Transverse colon (tissue), 3 donors: ENCODE data around the gene BMPR2.
"Not testable (repeated sequence)": the region's sequence is repeated elsewhere in the genome, so short reads cannot be mapped to it uniquely, and the experiment has no call there.

Experiments
- POLR2A ChIP-seq: fragments of 450-650 bp; IDR thresholded peaks from one replicate; pipeline ENCODE4 v1.6.1; 2016; ENCODE audit warnings: antibody characterized with exemption, mild to moderate bottlenecking, moderate library complexity
- TF ChIP-seq, protein P1 (sequence below), 5 experiments: fragments of 200-600 bp in 3 of 5; fragments of 450-650 bp in 2 of 5; sonication (generic) in 3 of 5; IDR thresholded peaks; 1 replicate in 2 of 5; 2 replicates in 3 of 5; pipeline ENCODE4 v1.5.1; 2016 to 2017; ENCODE audit warnings: antibody characterized with exemption in 5 of 5, inconsistent platforms in 3 of 5, mild to moderate bottlenecking in 2 of 5, moderate library complexity in 1 of 5

DNA sequence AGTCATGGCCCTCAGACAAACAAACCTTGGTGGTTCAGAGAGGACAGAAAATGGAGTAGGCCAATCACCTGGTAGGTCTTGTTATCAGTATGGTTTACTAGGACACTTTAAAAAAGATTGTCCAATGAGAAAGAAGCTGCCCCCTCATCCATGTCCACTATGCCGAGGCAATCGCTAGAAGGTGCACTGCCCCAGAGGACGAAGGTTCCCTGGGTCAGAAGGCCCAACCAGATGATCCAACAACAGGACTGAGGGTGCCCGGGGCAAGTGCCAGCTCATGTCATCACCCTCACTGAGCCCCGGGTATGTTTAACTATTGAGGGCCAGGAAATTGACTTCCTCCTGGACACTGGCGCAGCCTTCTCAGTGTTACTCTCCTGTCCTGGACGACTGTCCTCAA is 123.7 kb downstream of the BMPR2 start:
- TF ChIP-seq, protein P1, sequence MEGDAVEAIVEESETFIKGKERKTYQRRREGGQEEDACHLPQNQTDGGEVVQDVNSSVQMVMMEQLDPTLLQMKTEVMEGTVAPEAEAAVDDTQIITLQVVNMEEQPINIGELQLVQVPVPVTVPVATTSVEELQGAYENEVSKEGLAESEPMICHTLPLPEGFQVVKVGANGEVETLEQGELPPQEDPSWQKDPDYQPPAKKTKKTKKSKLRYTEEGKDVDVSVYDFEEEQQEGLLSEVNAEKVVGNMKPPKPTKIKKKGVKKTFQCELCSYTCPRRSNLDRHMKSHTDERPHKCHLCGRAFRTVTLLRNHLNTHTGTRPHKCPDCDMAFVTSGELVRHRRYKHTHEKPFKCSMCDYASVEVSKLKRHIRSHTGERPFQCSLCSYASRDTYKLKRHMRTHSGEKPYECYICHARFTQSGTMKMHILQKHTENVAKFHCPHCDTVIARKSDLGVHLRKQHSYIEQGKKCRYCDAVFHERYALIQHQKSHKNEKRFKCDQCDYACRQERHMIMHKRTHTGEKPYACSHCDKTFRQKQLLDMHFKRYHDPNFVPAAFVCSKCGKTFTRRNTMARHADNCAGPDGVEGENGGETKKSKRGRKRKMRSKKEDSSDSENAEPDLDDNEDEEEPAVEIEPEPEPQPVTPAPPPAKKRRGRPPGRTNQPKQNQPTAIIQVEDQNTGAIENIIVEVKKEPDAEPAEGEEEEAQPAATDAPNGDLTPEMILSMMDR (IDR thresholded peaks at IDR 0.05): not testable (repeated sequence)
- not testable (repeated sequence) for TF ChIP-seq POLR2A
